Adrenal gland (tissue), 5 donors: Measurements from ENCODE around the gene ENC1.

Experiments
- POLR2A ChIP-seq, 2 donors: fragments of 450-650 bp; IDR thresholded peaks; one replicate each; pipeline ENCODE4 v1.6.1; 2017; ENCODE audit warnings: antibody characterized with exemption in 2 of 2, mild to moderate bottlenecking in 2 of 2, moderate library complexity in 1 of 2
- TF ChIP-seq, protein P1 (sequence below), 6 experiments: fragments of 450-650 bp in 4 of 6; fragments of 200-600 bp in 2 of 6; sonication (generic) in 1 of 6; IDR thresholded peaks; 1 replicate in 5 of 6; 2 replicates in 1 of 6; pipeline versions ENCODE4 v1.5.1 to v1.8.0; 2016 to 2021; ENCODE audit warnings: antibody characterized with exemption in 6 of 6, mild to moderate bottlenecking in 2 of 6, moderate library complexity in 1 of 6
- donor health status: DM: no; HTN: no; CAD: no.

DNA sequence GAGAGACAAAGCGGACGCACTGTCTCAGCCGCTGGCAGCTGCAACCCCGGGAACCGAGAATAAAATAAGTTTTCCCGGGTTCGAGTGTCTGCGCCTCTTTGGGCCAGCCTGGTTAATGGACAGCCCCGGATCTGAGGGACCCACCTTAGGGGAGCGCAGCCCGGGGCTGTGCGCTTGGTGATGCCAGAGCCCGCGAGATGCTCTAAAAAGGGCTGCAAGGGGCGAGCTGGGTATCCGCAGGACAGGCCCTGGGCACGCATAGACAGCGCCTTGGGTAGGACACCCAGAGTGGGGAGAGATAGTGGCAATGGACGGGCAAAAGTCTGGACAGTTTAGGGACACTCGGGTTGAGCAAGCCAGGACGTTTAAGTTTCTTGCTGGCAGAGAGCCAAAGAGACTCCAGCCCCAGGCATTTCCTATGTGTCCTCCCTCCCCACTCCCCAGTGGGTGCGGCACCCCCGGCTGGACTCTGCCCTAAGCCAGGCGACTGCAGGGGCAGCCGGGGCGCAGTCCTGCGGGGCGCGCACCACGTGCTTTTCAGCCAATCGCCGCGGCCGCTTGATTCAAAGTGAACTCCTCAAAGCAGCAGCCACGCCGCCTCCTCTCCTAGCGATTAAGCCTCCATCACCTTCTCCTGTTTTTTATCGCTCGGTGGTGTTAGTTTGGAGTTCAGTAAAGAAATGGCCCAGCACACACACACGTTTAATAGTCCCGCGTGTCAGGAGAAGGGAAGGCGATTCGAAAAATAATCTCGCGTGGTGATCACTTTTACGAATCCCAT lies 616 bp upstream of the ENC1 start:
- TF ChIP-seq, protein P1, sequence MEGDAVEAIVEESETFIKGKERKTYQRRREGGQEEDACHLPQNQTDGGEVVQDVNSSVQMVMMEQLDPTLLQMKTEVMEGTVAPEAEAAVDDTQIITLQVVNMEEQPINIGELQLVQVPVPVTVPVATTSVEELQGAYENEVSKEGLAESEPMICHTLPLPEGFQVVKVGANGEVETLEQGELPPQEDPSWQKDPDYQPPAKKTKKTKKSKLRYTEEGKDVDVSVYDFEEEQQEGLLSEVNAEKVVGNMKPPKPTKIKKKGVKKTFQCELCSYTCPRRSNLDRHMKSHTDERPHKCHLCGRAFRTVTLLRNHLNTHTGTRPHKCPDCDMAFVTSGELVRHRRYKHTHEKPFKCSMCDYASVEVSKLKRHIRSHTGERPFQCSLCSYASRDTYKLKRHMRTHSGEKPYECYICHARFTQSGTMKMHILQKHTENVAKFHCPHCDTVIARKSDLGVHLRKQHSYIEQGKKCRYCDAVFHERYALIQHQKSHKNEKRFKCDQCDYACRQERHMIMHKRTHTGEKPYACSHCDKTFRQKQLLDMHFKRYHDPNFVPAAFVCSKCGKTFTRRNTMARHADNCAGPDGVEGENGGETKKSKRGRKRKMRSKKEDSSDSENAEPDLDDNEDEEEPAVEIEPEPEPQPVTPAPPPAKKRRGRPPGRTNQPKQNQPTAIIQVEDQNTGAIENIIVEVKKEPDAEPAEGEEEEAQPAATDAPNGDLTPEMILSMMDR (IDR thresholded peaks at IDR 0.05): no peak
- no peak for TF ChIP-seq POLR2A (IDR thresholded peaks at IDR 0.05)
